ENCODE data around the gene RSBN1. TPM values are rescaled to one million over a fixed set of nuclear protein-coding genes. Genes with fewer than 3 reads are reported as not detected.

The RSBN1 gene
- total and polyA plus RNA-seq, 9 of the 15 experiments (the other 6 are each of a cell fraction or from before 2014, with no cell fraction given) = 4.5 to 24.3 (median 13.0) TPM

DNA sequence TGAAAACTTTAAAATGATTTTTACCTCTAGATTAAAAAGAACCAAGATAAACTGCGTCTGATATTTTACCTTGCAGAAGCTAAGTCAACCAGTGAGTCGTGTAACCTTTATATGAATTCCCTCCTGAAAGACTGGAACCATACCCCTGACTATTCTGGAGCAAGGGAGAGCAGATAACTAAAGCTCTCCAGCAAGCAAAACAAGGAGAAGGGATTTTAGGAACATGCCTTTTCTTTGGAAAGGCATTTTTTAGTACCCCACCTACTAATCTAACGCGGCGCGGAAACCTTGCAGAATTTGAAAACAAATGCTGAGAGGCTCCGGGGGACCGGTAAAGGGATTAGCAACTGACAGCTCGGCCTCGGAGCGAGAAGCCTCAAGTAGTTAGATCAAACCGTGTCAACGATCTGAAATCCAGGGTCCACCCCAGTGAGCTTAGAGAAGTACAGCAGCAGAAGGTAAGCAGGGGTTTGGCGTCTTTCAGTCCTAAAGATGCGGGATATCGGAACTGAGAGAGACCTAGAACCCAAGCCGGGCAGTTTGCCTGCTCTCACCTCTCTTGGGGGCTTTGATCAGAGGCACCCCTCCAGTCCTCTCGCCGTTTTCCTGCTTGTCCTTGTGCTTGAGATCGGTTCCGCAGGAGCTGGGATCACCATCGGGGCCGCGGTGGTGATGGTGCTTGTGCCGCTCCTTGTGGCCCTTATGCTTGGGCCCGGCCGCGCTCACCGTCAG lies 954 bp downstream of the RSBN1 start (continued):
- TF ChIP-seq SPI1 (IDR thresholded peaks at IDR 0.05; ENCODE audit: borderline replicate concordance, low read depth, low read length) = no peak
- TF ChIP-seq HLTF (IDR thresholded peaks at IDR 0.05) = no peak
- no peak for TF ChIP-seq SMARCB1 (IDR thresholded peaks at IDR 0.05; ENCODE audit: insufficient read length, low read depth)
- TF ChIP-seq, protein P1, sequence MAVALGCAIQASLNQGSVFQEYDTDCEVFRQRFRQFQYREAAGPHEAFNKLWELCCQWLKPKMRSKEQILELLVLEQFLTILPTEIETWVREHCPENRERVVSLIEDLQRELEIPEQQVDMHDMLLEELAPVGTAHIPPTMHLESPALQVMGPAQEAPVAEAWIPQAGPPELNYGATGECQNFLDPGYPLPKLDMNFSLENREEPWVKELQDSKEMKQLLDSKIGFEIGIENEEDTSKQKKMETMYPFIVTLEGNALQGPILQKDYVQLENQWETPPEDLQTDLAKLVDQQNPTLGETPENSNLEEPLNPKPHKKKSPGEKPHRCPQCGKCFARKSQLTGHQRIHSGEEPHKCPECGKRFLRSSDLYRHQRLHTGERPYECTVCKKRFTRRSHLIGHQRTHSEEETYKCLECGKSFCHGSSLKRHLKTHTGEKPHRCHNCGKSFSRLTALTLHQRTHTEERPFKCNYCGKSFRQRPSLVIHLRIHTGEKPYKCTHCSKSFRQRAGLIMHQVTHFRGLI (CRISPR knock-in tag; IDR thresholded peaks at IDR 0.05) = no peak
- no peak for TF ChIP-seq FOSL1 (tag; conservative IDR thresholded peaks at IDR 0.05)
- no peak for TF ChIP-seq ZNF76 (CRISPR knock-in tag; IDR thresholded peaks at IDR 0.05; ENCODE audit: borderline replicate concordance)
- no peak for TF ChIP-seq NR2C1 (IDR thresholded peaks at IDR 0.05)
- no peak for TF ChIP-seq NR2C1 (tag; IDR thresholded peaks at IDR 0.05)
- no peak for TF ChIP-seq RFX5 (IDR thresholded peaks at IDR 0.05; ENCODE audit: low read depth, low read length)
- TF ChIP-seq FOXK1 (CRISPR knock-in tag; IDR thresholded peaks at IDR 0.05; ENCODE audit: borderline replicate concordance) = no peak
- TF ChIP-seq, protein P2, sequence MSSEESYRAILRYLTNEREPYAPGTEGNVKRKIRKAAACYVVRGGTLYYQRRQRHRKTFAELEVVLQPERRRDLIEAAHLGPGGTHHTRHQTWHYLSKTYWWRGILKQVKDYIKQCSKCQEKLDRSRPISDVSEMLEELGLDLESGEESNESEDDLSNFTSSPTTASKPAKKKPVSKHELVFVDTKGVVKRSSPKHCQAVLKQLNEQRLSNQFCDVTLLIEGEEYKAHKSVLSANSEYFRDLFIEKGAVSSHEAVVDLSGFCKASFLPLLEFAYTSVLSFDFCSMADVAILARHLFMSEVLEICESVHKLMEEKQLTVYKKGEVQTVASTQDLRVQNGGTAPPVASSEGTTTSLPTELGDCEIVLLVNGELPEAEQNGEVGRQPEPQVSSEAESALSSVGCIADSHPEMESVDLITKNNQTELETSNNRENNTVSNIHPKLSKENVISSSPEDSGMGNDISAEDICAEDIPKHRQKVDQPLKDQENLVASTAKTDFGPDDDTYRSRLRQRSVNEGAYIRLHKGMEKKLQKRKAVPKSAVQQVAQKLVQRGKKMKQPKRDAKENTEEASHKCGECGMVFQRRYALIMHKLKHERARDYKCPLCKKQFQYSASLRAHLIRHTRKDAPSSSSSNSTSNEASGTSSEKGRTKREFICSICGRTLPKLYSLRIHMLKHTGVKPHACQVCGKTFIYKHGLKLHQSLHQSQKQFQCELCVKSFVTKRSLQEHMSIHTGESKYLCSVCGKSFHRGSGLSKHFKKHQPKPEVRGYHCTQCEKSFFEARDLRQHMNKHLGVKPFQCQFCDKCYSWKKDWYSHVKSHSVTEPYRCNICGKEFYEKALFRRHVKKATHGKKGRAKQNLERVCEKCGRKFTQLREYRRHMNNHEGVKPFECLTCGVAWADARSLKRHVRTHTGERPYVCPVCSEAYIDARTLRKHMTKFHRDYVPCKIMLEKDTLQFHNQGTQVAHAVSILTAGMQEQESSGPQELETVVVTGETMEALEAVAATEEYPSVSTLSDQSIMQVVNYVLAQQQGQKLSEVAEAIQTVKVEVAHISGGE (CRISPR knock-in tag; IDR thresholded peaks at IDR 0.05) = peak in 1 of 3 experiments; percentile 32; a peak in 1 of 6 replicates
- no peak for TF ChIP-seq ZNF696 (CRISPR knock-in tag; conservative IDR thresholded peaks at IDR 0.05)
- TF ChIP-seq, protein P3, sequence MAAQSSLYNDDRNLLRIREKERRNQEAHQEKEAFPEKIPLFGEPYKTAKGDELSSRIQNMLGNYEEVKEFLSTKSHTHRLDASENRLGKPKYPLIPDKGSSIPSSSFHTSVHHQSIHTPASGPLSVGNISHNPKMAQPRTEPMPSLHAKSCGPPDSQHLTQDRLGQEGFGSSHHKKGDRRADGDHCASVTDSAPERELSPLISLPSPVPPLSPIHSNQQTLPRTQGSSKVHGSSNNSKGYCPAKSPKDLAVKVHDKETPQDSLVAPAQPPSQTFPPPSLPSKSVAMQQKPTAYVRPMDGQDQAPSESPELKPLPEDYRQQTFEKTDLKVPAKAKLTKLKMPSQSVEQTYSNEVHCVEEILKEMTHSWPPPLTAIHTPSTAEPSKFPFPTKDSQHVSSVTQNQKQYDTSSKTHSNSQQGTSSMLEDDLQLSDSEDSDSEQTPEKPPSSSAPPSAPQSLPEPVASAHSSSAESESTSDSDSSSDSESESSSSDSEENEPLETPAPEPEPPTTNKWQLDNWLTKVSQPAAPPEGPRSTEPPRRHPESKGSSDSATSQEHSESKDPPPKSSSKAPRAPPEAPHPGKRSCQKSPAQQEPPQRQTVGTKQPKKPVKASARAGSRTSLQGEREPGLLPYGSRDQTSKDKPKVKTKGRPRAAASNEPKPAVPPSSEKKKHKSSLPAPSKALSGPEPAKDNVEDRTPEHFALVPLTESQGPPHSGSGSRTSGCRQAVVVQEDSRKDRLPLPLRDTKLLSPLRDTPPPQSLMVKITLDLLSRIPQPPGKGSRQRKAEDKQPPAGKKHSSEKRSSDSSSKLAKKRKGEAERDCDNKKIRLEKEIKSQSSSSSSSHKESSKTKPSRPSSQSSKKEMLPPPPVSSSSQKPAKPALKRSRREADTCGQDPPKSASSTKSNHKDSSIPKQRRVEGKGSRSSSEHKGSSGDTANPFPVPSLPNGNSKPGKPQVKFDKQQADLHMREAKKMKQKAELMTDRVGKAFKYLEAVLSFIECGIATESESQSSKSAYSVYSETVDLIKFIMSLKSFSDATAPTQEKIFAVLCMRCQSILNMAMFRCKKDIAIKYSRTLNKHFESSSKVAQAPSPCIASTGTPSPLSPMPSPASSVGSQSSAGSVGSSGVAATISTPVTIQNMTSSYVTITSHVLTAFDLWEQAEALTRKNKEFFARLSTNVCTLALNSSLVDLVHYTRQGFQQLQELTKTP (IDR thresholded peaks at IDR 0.05; ENCODE audit: low read depth in 1 of 2, partially characterized antibody in 2 of 2) = no peak
- no peak for TF ChIP-seq SLC30A9 (CRISPR knock-in tag; IDR thresholded peaks at IDR 0.05)
- no peak for TF ChIP-seq ARHGAP35 (IDR thresholded peaks at IDR 0.05; ENCODE audit: partially characterized antibody)
- TF ChIP-seq ZNF212 (CRISPR knock-in tag; IDR thresholded peaks at IDR 0.05) = no peak
- TF ChIP-seq ZNF253 (CRISPR knock-in tag; conservative IDR thresholded peaks at IDR 0.05) = no peak
- no peak for TF ChIP-seq GABPB1 (CRISPR knock-in tag; IDR thresholded peaks at IDR 0.05)
